ENCODE data around the gene VPS9D1.

VPS9D1 gene

GRCh38 chr16:89709716-89710432 is 10.8 kb downstream of the VPS9D1 start:
- no peak for DNase-seq (ENCODE audit: low read depth)
- no peak for TF ChIP-seq CTCF (IDR thresholded peaks at IDR 0.05; ENCODE audit: low read depth, low read length, missing control alignments)
- no peak overlapping the region for H3K4me3 ChIP-seq (ENCODE audit: low read depth, low read length)

GRCh38 chr16:89709166-89709565 is 11.5 kb downstream of the VPS9D1 start:
- no peak overlapping the region for H3K4me3 ChIP-seq (ENCODE audit: low read depth, low read length)
- no peak for DNase-seq (ENCODE audit: low read depth)
- TF ChIP-seq CTCF (IDR thresholded peaks at IDR 0.05; ENCODE audit: low read depth, low read length, missing control alignments) = no peak

GRCh38 chr16:89708481-89708931 is 12.2 kb downstream of the VPS9D1 start:
- no peak for DNase-seq (ENCODE audit: low read depth)
- no peak for TF ChIP-seq CTCF (IDR thresholded peaks at IDR 0.05; ENCODE audit: low read depth, low read length, missing control alignments)
- H3K4me3 ChIP-seq (ENCODE audit: low read depth, low read length) = no peak overlapping the region

- no peak for TF ChIP-seq CTCF (IDR thresholded peaks at IDR 0.05; ENCODE audit: low read depth, low read length, missing control alignments)
- no peak overlapping the region for H3K4me3 ChIP-seq (ENCODE audit: low read depth, low read length)
- no peak for DNase-seq (ENCODE audit: low read depth)
Measured at GRCh38 chr16:89707695-89708094, 13.0 kb downstream of the VPS9D1 start.

- no peak overlapping the region for H3K4me3 ChIP-seq (ENCODE audit: low read depth, low read length)
- no peak for DNase-seq (ENCODE audit: low read depth)
- TF ChIP-seq CTCF (IDR thresholded peaks at IDR 0.05; ENCODE audit: low read depth, low read length, missing control alignments) = no peak
Measured at GRCh38 chr16:89706518-89707260, 14.0 kb downstream of the VPS9D1 start.

- H3K4me3 ChIP-seq (ENCODE audit: low read depth, low read length) = no peak overlapping the region
- no peak for DNase-seq (ENCODE audit: low read depth)
- TF ChIP-seq CTCF (IDR thresholded peaks at IDR 0.05; ENCODE audit: low read depth, low read length, missing control alignments) = no peak
Measured at GRCh38 chr16:89705006-89705405, 15.7 kb downstream of the VPS9D1 start.
